Natural killer cell treated with Interleukin-12 subunit alpha and Interleukin-12 subunit beta and Interleukin-15 and Interleukin-18, amount 100 ng/mL, for 72 hours (primary cell): Measurements from ENCODE around the gene IKZF3. TPM values are rescaled to one million over a fixed set of nuclear protein-coding genes. Genes with fewer than 3 reads are reported as not detected.
A peak's percentile ranks its signal among the peaks of the same experiment; 100 is the strongest.
"Not testable (repeated sequence)": the region's sequence is repeated elsewhere in the genome, so short reads cannot be mapped to it uniquely, and the experiment has no call there.

Experiments
- ATAC-seq, 2 donors: fragments of 150-1000 bp; cut with Tn5 transposase in 1 of 2; sonication (Bioruptor Pico), chemical (Tn5 transposase) in 1 of 2; 2 replicates each; pipeline ENCODE4 v1.10.0; 2021
- DNase-seq: peaks from one replicate; pipeline ENCODE4 v3.0.0; 2022; ENCODE audit warnings: low spot score
- H3K27ac Mint-ChIP-seq, 2 donors: 1 replicate in 1 of 2; 2 replicates in 1 of 2; pipeline ENCODE4 v1.8.0; 2022; ENCODE audit warnings: mixed read lengths in 2 of 2, mild to moderate bottlenecking in 1 of 2, moderate library complexity in 1 of 2
- H3K27me3 Mint-ChIP-seq, 2 donors: 1 replicate in 1 of 2; 2 replicates in 1 of 2; pipeline ENCODE4 v1.8.0; 2022; ENCODE audit warnings: mixed read lengths in 2 of 2
- H3K36me3 Mint-ChIP-seq: one replicate; pipeline ENCODE4 v1.8.0; 2022; ENCODE audit warnings: mixed read lengths
- H3K4me1 Mint-ChIP-seq, 2 donors: 1 replicate in 1 of 2; 2 replicates in 1 of 2; pipeline ENCODE4 v1.8.0; 2022; ENCODE audit warnings: low read depth in 2 of 2, mixed read lengths in 2 of 2, mild to moderate bottlenecking in 1 of 2
- H3K4me3 Mint-ChIP-seq: one replicate; pipeline ENCODE4 v1.8.0; 2022; ENCODE audit warnings: mixed read lengths
- H3K9me3 Mint-ChIP-seq: 2 replicates; pipeline ENCODE4 v1.8.0; 2022; ENCODE audit warnings: mixed read lengths
- total RNA-seq, 2 donors: library from RNA; stranded (reverse); gene quantifications; one replicate each; pipeline ENCODE4 v1.2.3, GENCODE V29; 2022

IKZF3 gene
- total RNA-seq, 2 donors from 2014 or later: 65.5 to 80.9 TPM

GRCh38 chr17:39737760-39738567, 126.1 kb downstream of the IKZF3 start, which contains the start of gene GRB7:
Gene GRB7, plus strand, starts transcription at chr17:39737938. Its CDS starts 4,364 bp downstream, at chr17:39742302.
- peak within 1 kb of the TSS; percentile 80 for H3K4me3 Mint-ChIP-seq
- ATAC-seq: no peak
- DNase-seq: no peak
- no peaks in the 10 kb centered on the region for H3K36me3 Mint-ChIP-seq
- no peaks in the 10 kb centered on the region for H3K9me3 Mint-ChIP-seq
- H3K27me3 Mint-ChIP-seq: peaks cover 7 to 8% of the 10 kb centered on the region in 2 donors
- H3K4me1 Mint-ChIP-seq: peaks cover 6 to 28% of the 10 kb centered on the region in 2 donors
- peak within 1 kb of the TSS in 1 of 2 donors; percentile 85 for H3K27ac Mint-ChIP-seq

GRCh38 chr17:39737206-39737759, 126.8 kb downstream of the IKZF3 start:
- no peaks in the 10 kb centered on the region for H3K9me3 Mint-ChIP-seq
- peaks cover 7 to 8% of the 10 kb centered on the region in 2 donors for H3K27me3 Mint-ChIP-seq
- no peak for ATAC-seq
- H3K27ac Mint-ChIP-seq: no peak overlapping the region
- no peak for DNase-seq
- H3K4me1 Mint-ChIP-seq: peaks cover 6 to 28% of the 10 kb centered on the region in 2 donors
- no peak overlapping the region for H3K4me3 Mint-ChIP-seq
- no peaks in the 10 kb centered on the region for H3K36me3 Mint-ChIP-seq

GRCh38 chr17:39736319-39737165, 127.6 kb downstream of the IKZF3 start:
- Mint-ChIP-seq H3K27me3 (peaks cover 7 to 8% of the 10 kb centered on the region in 2 donors), H3K4me1 (peaks cover 6 to 28% of the 10 kb centered on the region in 2 donors), H3K27ac (peak overlapping the region in 1 of 2 donors; percentile 37), H3K4me3 (no peak overlapping the region), H3K9me3 (no peaks in the 10 kb centered on the region), H3K36me3 (no peaks in the 10 kb centered on the region)
- ATAC-seq (no peak), DNase-seq (no peak)

- Mint-ChIP-seq H3K36me3 (no peaks in the 10 kb centered on the region), H3K4me1 (peaks cover 6 to 24% of the 10 kb centered on the region in 2 donors), H3K9me3 (no peaks in the 10 kb centered on the region), H3K4me3 (no peak overlapping the region), H3K27me3 (peaks cover 7 to 8% of the 10 kb centered on the region in 2 donors), H3K27ac (no peak overlapping the region)
- no peak for ATAC-seq
- DNase-seq: no peak
These were observed 128.2 kb downstream of the IKZF3 start for GRCh38 chr17:39735882-39736281.

- Mint-ChIP-seq H3K4me1 (peaks cover 12 to 18% of the 10 kb centered on the region in 2 donors), H3K9me3 (no peaks in the 10 kb centered on the region), H3K4me3 (peak overlapping the region; percentile 18), H3K36me3 (no peaks in the 10 kb centered on the region), H3K27me3 (peaks cover 0 to 4% of the 10 kb centered on the region in 2 donors), H3K27ac (no peak overlapping the region)
- ATAC-seq: no peak
- DNase-seq: no peak
These were observed 131.5 kb downstream of the IKZF3 start for GRCh38 chr17:39732586-39732985.

- DNase-seq (peak; percentile 95), ATAC-seq (peak; percentile 97 to 98)
- peak within 1 kb of the TSS; percentile 93 for H3K4me3 Mint-ChIP-seq
- peaks cover 12 to 17% of the 10 kb centered on the region in 2 donors for H3K4me1 Mint-ChIP-seq
- H3K9me3 Mint-ChIP-seq: no peaks in the 10 kb centered on the region
- H3K27me3 Mint-ChIP-seq: no peaks in the 10 kb centered on the region
- H3K36me3 Mint-ChIP-seq: no peaks in the 10 kb centered on the region
- peak within 1 kb of the TSS; percentile 79 to 94 for H3K27ac Mint-ChIP-seq
These were observed 133.8 kb downstream of the IKZF3 start, which contains the start of gene MIEN1 for GRCh38 chr17:39730095-39730921. Gene MIEN1, minus strand, starts transcription at chr17:39730532. Its CDS starts 37 bp downstream, at chr17:39730495.

- peak overlapping the region; percentile 93 for H3K4me3 Mint-ChIP-seq
- no peaks in the 10 kb centered on the region for H3K9me3 Mint-ChIP-seq
- peaks cover 12 to 17% of the 10 kb centered on the region in 2 donors for H3K4me1 Mint-ChIP-seq
- DNase-seq (no peak), ATAC-seq (no peak)
- peak overlapping the region; percentile 79 to 94 for H3K27ac Mint-ChIP-seq
- no peaks in the 10 kb centered on the region for H3K36me3 Mint-ChIP-seq
- H3K27me3 Mint-ChIP-seq: no peaks in the 10 kb centered on the region
These were observed 134.7 kb downstream of the IKZF3 start for GRCh38 chr17:39729280-39729851.

- Mint-ChIP-seq H3K9me3 (no peaks in the 10 kb centered on the region), H3K27ac (peak overlapping the region in 1 of 2 donors; percentile 80), H3K36me3 (no peaks in the 10 kb centered on the region), H3K4me3 (no peak overlapping the region), H3K27me3 (no peaks in the 10 kb centered on the region), H3K4me1 (peaks cover 12 to 17% of the 10 kb centered on the region in 2 donors)
- ATAC-seq (no peak), DNase-seq (no peak)
These were observed 136.6 kb downstream of the IKZF3 start for GRCh38 chr17:39727556-39727955.

- no peaks in the 10 kb centered on the region for H3K9me3 Mint-ChIP-seq
- H3K27ac Mint-ChIP-seq: peak overlapping the region; percentile 26 to 80
- no peak overlapping the region for H3K4me3 Mint-ChIP-seq
- ATAC-seq (no peak), DNase-seq (no peak)
- H3K4me1 Mint-ChIP-seq: peaks cover 12 to 17% of the 10 kb centered on the region in 2 donors
- no peaks in the 10 kb centered on the region for H3K36me3 Mint-ChIP-seq
- no peaks in the 10 kb centered on the region for H3K27me3 Mint-ChIP-seq
These were observed 137.5 kb downstream of the IKZF3 start for GRCh38 chr17:39726617-39727016.

GRCh38 chr17:39725923-39726322, 138.2 kb downstream of the IKZF3 start:
- not testable (repeated sequence) for H3K9me3 Mint-ChIP-seq, ATAC-seq, H3K4me3 Mint-ChIP-seq, DNase-seq, H3K27me3 Mint-ChIP-seq, H3K36me3 Mint-ChIP-seq
- Mint-ChIP-seq H3K4me1 (peaks cover 12 to 17% of the 10 kb centered on the region in 2 donors), H3K27ac (peak overlapping the region; percentile 26 to 68)

- ATAC-seq (no peak), DNase-seq (no peak)
- H3K4me1 Mint-ChIP-seq: peaks cover 13 to 19% of the 10 kb centered on the region in 2 donors
- no peaks in the 10 kb centered on the region for H3K27me3 Mint-ChIP-seq
- no peaks in the 10 kb centered on the region for H3K36me3 Mint-ChIP-seq
- H3K27ac Mint-ChIP-seq: no peak overlapping the region
- no peaks in the 10 kb centered on the region for H3K9me3 Mint-ChIP-seq
- H3K4me3 Mint-ChIP-seq: no peak overlapping the region
These were observed 139.4 kb downstream of the IKZF3 start for GRCh38 chr17:39724731-39725130.

- Mint-ChIP-seq H3K36me3 (no peaks in the 10 kb centered on the region), H3K9me3 (no peaks in the 10 kb centered on the region), H3K27ac (no peak overlapping the region), H3K4me3 (no peak overlapping the region), H3K4me1 (peaks cover 5 to 11% of the 10 kb centered on the region in 2 donors), H3K27me3 (no peaks in the 10 kb centered on the region)
- DNase-seq (no peak), ATAC-seq (peak in 1 of 2 donors; percentile 28)
These were observed 140.9 kb downstream of the IKZF3 start for GRCh38 chr17:39722965-39723848.
